Measurements from ENCODE around the gene KIRREL1.

Gene KIRREL1

DNA sequence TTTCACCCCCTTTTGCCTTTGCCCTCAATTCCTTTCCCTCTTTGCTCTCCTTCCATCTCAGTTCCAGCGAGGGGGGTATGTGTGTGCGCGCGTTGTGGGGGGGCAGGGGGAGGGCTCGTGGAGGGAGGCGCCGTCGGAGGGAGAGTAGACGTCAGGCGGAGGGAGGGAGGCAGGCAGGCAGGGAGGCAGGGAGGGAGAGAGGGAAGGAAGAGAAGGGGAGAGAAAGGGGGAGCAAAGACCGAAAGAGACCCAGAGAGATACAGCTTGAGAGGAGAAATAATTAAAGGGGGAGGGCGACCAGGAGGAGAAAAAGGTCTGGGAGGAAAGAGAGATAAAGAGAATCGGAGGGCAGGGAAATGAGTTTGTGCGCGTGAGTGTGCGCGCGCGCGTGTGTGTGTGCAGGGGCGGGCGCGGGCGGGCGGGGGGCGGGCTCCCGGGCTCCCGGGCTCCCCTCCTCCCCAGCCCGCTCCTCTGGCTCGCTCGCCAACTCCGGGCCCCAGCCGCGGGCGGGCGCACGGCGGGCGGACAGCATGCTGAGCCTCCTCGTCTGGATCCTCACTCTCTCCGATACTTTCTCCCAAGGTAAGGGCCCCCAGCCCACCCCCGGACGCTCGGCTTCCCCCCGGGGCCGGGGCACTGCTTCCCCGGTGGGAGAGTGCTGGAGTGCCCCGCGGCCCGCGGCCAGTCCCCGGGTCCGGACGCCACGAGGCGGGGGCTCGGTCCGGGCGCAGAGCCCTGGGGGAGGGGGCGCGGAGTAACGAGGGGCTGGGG is at the start of gene KIRREL1:
Gene KIRREL1, plus strand, starts transcription at position 499 of the 771 bp plus-strand sequence. Its CDS starts 32 bp downstream, at position 531.
- no peak for TF ChIP-seq CTCF (IDR thresholded peaks at IDR 0.05)

GRCh38 chr1:157944663-157945280 is 48.7 kb upstream of the KIRREL1 start:
- TF ChIP-seq CTCF (IDR thresholded peaks at IDR 0.05), result no peak

- peak; percentile 82 for TF ChIP-seq CTCF (IDR thresholded peaks at IDR 0.05)
Measured at GRCh38 chr1:157948312-157949073, 45.0 kb upstream of the KIRREL1 start.

DNA sequence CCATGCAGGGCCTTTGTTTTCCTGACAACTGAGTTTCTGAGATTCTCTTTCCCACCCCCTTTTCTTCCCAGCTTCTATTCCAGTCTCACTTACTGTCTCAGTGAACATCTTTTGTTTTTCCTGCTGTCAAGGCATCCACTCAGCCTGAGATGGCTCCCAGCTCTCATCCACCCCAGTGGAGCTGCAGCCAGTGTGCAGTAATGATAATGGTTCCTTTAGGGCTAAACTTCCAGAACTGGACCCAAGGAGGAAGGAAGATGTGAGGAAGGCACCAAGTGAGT is 44.4 kb upstream of the KIRREL1 start:
- no peak for TF ChIP-seq CTCF (IDR thresholded peaks at IDR 0.05)

DNA sequence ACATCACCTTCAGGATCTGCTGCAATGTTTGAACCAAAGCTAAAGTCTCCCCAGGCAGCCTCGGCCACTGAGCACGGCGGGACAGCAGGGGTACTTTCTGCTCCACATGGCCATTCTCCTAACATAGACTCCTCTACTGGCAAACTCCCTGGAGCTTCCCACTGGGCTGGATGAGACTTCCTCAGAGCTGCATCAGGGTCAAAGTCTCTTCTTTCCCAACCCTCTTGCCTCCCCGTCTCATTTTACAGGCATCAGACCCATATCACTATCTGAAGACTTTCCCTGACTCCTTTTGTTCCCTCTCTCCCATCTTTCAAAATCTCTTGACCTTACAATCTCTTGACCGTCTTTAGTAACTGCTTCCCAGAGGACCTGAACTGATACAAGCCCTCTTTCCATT is 42.2 kb upstream of the KIRREL1 start:
- TF ChIP-seq CTCF (IDR thresholded peaks at IDR 0.05), result no peak

- no peak for TF ChIP-seq CTCF (IDR thresholded peaks at IDR 0.05)
Measured at GRCh38 chr1:157952601-157953000, 40.8 kb upstream of the KIRREL1 start.

DNA sequence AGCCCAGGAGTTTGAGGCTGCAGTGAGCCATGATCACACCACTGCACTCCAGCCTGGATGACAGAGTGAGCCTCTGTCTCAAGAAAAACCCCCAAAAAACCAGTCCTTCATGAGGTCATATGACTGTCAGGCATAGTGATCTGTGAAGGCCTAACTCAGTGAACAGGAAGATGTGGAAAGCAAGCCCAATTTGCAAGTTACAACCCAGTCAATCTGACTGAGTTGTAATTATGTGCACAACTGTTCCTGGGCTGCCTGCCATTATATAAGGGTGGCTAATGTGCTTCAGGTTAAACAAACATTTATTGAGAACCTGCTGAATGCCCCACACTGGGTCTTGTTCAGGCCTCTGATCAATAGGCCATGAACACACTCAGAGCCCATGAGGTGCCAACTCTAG is 38.2 kb upstream of the KIRREL1 start:
- no peak for TF ChIP-seq CTCF (IDR thresholded peaks at IDR 0.05)
